ENCODE data around the gene SPAG4.

SPAG4 gene

GRCh38 chr20:35625584-35626385, 10.2 kb downstream of the SPAG4 start:
- DNase-seq (ENCODE audit: low read depth): no peak

- no peak for DNase-seq (ENCODE audit: low read depth)
Observed at GRCh38 chr20:35626386-35627001, 10.9 kb downstream of the SPAG4 start.

- DNase-seq (ENCODE audit: low read depth): no peak
Observed at GRCh38 chr20:35627121-35627520, 11.5 kb downstream of the SPAG4 start.

GRCh38 chr20:35629427-35630145, 14.0 kb downstream of the SPAG4 start:
- DNase-seq (ENCODE audit: low read depth): no peak

- no peak for DNase-seq (ENCODE audit: low read depth)
Observed at GRCh38 chr20:35630636-35631035, 15.0 kb downstream of the SPAG4 start.

- DNase-seq (ENCODE audit: low read depth): no peak
Observed at GRCh38 chr20:35632539-35633115, 17.0 kb downstream of the SPAG4 start.

- DNase-seq (ENCODE audit: low read depth): no peak
Observed at GRCh38 chr20:35635652-35636051, 20.0 kb downstream of the SPAG4 start.

GRCh38 chr20:35636095-35636494, 20.5 kb downstream of the SPAG4 start:
- DNase-seq (ENCODE audit: low read depth): no peak

- no peak for DNase-seq (ENCODE audit: low read depth)
Observed at GRCh38 chr20:35637276-35637675, 21.6 kb downstream of the SPAG4 start.

GRCh38 chr20:35638751-35639150, 23.1 kb downstream of the SPAG4 start:
- DNase-seq (ENCODE audit: low read depth): no peak

- no peak for DNase-seq (ENCODE audit: low read depth)
Observed at GRCh38 chr20:35640724-35641123, 25.1 kb downstream of the SPAG4 start.

- DNase-seq (ENCODE audit: low read depth): no peak
Observed at GRCh38 chr20:35641743-35642142, 26.1 kb downstream of the SPAG4 start.

- no peak for DNase-seq (ENCODE audit: low read depth)
Observed at GRCh38 chr20:35643045-35643444, 27.4 kb downstream of the SPAG4 start.

GRCh38 chr20:35644806-35645205, 29.2 kb downstream of the SPAG4 start:
- DNase-seq (ENCODE audit: low read depth): no peak

GRCh38 chr20:35648836-35649235, 33.2 kb downstream of the SPAG4 start:
- DNase-seq (ENCODE audit: low read depth): no peak

- no peak for DNase-seq (ENCODE audit: low read depth)
Observed at GRCh38 chr20:35650632-35651031, 35.0 kb downstream of the SPAG4 start.

GRCh38 chr20:35651958-35652357, 36.3 kb downstream of the SPAG4 start:
- no peak for DNase-seq (ENCODE audit: low read depth)

- no peak for DNase-seq (ENCODE audit: low read depth)
Observed at GRCh38 chr20:35652641-35653429, 37.2 kb downstream of the SPAG4 start.

GRCh38 chr20:35653430-35653734, 37.8 kb downstream of the SPAG4 start:
- no peak for DNase-seq (ENCODE audit: low read depth)

GRCh38 chr20:35653893-35654292, 38.3 kb downstream of the SPAG4 start:
- no peak for DNase-seq (ENCODE audit: low read depth)

GRCh38 chr20:35654415-35654814, 38.8 kb downstream of the SPAG4 start:
- no peak for DNase-seq (ENCODE audit: low read depth)

GRCh38 chr20:35657271-35657670, 41.6 kb downstream of the SPAG4 start:
- DNase-seq (ENCODE audit: low read depth): no peak

All from GM04504 (cell line).